Uterus (tissue), 4 donors: Measurements from ENCODE around the gene DMXL1. TPM values are rescaled to one million over a fixed set of nuclear protein-coding genes. Genes with fewer than 3 reads are reported as not detected.

Source experiments
- DNase-seq, 2 donors: peaks; one replicate each; pipeline ENCODE4 v3.0.0-alpha.2; 2019 to 2020
- H3K27ac ChIP-seq, 2 donors: fragments of 200-600 bp; sonication (generic); 1 replicate in 1 of 2; 2 replicates in 1 of 2; pipeline ENCODE4 v1.5.1; 2016 to 2018
- H3K27me3 ChIP-seq, 2 donors: fragments of 200-600 bp; sonication (generic); one replicate each; pipeline ENCODE4 v1.5.1; 2018 to 2019; ENCODE audit warnings: control low read depth in 1 of 2
- H3K36me3 ChIP-seq, 2 donors: fragments of 200-600 bp; sonication (generic); one replicate each; pipeline ENCODE4 v1.5.1; 2019; ENCODE audit warnings: control low read depth in 1 of 2
- H3K4me1 ChIP-seq, 2 donors: fragments of 200-600 bp; sonication (generic); one replicate each; pipeline ENCODE4 v1.5.1; 2018 to 2019; ENCODE audit warnings: control low read depth in 1 of 2
- H3K4me3 ChIP-seq, 2 donors: fragments of 200-600 bp; sonication (generic); 1 replicate in 1 of 2; 2 replicates in 1 of 2; pipeline ENCODE4 v1.5.1; 2018 to 2019; ENCODE audit warnings: mild to moderate bottlenecking in 1 of 2
- H3K9me3 ChIP-seq, 2 donors: fragments of 200-600 bp; sonication (generic); one replicate each; pipeline ENCODE4 v1.5.1; 2019; ENCODE audit warnings: control low read depth in 1 of 2
- CTCF ChIP-seq, 4 experiments: fragments of 200-600 bp in 2 of 4; fragments of 450-650 bp in 2 of 4; sonication (generic) in 2 of 4; IDR thresholded peaks; one replicate each; pipeline ENCODE4 v1.5.1; 2016 to 2019; ENCODE audit warnings: antibody characterized with exemption in 4 of 4, mild to moderate bottlenecking in 2 of 4, moderate library complexity in 1 of 4
- POLR2A ChIP-seq, 2 donors: fragments of 450-650 bp; IDR thresholded peaks; one replicate each; pipeline ENCODE4 v1.6.1; 2016; ENCODE audit warnings: antibody characterized with exemption in 2 of 2, mild to moderate bottlenecking in 1 of 2, moderate library complexity in 1 of 2
- intact Hi-C: fragments of 100-400 bp; cut with DNase I; formaldehyde crosslinking; loops from one replicate; pipeline ENCODE4 v1.15.1; 2023; ENCODE audit warnings: low total_unique reads
- total RNA-seq, 4 donors: library from RNA; depleted of rRNA in 3 of 4; stranded (reverse); fragments of >200 nt in 3 of 4; gene quantifications; one replicate each; pipeline versions ENCODE4 v1.1.0 to v1.2.4, GENCODE V29; 2014 to 2023
- donor health status: DM: yes; HTN: yes; CAD: no.

Gene DMXL1
- total RNA-seq, 4 donors from 2014 or later: 24.4 to 119 (median 56.1) TPM

DNA sequence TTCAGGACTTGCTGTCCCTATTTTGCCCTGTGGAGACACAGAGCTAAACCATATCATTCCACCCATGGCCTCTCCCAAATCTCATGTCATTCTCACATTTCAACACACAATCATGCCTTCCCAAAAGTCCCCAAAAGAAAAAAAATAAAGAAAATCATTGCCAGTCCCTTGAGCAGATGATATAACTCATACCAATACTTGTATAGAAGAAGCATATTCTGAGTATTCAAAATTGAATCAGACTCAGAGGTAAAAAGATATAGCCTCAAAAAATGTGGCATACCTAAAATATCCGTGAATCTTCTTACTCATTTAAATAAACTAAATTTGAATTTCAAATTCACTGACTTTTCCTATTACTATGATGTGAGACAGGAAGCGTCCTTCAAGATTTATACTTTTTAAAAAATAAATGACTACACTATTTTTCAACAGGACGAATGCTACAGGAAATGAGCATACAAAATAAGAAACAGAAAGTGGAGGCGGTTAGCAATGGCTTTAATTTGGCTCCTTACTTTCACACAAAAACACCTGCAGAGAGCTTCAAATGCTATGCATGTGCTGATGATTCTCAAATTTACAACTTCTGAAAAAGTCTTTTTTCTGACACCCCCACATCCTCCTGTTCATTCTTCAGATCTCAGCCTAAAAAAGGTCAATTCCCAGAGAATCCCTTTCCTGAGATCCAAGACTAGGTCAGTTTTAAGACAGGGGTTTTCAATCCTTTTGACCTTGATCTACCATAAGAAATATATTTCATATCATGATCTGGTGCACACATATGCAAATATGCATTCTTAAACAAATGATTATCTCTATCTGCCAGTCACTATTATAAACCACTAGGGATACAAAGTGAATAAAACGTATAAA is 39.6 kb upstream of the DMXL1 start:
- no peaks in the 10 kb centered on the region for H3K9me3 ChIP-seq
- H3K27me3 ChIP-seq: no peaks in the 10 kb centered on the region
- intact Hi-C loops: no loop called here
- TF ChIP-seq CTCF (IDR thresholded peaks at IDR 0.05): no peak
- no peaks in the 10 kb centered on the region for H3K36me3 ChIP-seq
- no peaks in the 10 kb centered on the region for H3K4me1 ChIP-seq
- no peak for DNase-seq
- H3K4me3 ChIP-seq: no peak overlapping the region
- no peak overlapping the region for H3K27ac ChIP-seq

DNA sequence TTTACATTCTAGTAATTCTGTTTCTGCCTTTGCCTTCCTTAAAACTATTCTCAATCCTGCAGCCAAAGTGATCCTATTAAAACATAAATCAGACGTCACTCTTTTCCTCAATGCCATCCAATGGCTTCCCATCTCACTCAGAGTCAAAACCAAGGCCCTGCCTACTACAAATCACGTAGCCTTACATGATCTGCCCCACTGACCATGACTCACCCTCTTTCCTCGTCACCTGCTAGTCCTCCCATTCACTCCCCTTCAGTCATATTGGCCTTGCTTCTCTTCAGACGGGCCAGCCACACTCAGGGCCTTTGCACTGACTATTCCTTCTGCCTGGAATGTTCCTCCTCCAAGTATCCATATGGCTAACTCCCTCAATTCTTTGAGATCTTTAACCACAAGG is 39.0 kb upstream of the DMXL1 start:
- TF ChIP-seq CTCF (IDR thresholded peaks at IDR 0.05): no peak
- TF ChIP-seq POLR2A (IDR thresholded peaks at IDR 0.05): no peak
- H3K36me3 ChIP-seq: no peaks in the 10 kb centered on the region
- intact Hi-C loops: no loop called here
- no peaks in the 10 kb centered on the region for H3K4me1 ChIP-seq
- DNase-seq: no peak
- no peak overlapping the region for H3K4me3 ChIP-seq
- no peaks in the 10 kb centered on the region for H3K27me3 ChIP-seq
- no peak overlapping the region for H3K27ac ChIP-seq
- no peaks in the 10 kb centered on the region for H3K9me3 ChIP-seq

GRCh38 chr5:119032656-119033055 is 38.2 kb upstream of the DMXL1 start:
- TF ChIP-seq POLR2A (IDR thresholded peaks at IDR 0.05) (no peak), CTCF (IDR thresholded peaks at IDR 0.05) (no peak)
- Histone ChIP-seq H3K9me3 (no peaks in the 10 kb centered on the region), H3K27ac (no peak overlapping the region), H3K4me3 (no peak overlapping the region), H3K27me3 (no peaks in the 10 kb centered on the region), H3K36me3 (no peaks in the 10 kb centered on the region), H3K4me1 (no peaks in the 10 kb centered on the region)
- intact Hi-C loops: no loop called here
- DNase-seq: no peak

DNA sequence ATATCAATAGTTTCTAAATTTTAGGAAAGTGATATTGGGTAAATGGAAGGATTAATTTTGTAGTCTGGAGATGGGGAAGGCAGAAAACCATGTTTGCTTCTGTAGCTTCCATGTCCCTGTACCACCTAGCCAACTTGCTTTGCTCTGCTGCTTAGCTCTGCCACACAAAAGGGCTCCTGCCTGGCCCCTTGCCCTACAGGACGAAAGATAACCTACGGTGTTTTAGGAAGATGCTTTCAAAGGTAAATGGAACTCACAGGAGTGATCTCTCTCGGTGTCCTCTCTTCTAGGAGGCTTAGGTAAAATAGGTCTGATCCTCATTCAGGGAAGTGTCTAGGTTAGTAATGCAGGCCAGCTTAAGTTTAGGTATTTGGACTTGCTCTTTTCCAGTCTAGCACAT is 37.8 kb upstream of the DMXL1 start:
- Histone ChIP-seq H3K36me3 (no peaks in the 10 kb centered on the region), H3K27me3 (no peaks in the 10 kb centered on the region), H3K9me3 (no peaks in the 10 kb centered on the region), H3K27ac (no peak overlapping the region), H3K4me1 (no peaks in the 10 kb centered on the region), H3K4me3 (no peak overlapping the region)
- TF ChIP-seq POLR2A (IDR thresholded peaks at IDR 0.05) (no peak), CTCF (IDR thresholded peaks at IDR 0.05) (no peak)
- DNase-seq: no peak
- intact Hi-C loops: no loop called here

DNA sequence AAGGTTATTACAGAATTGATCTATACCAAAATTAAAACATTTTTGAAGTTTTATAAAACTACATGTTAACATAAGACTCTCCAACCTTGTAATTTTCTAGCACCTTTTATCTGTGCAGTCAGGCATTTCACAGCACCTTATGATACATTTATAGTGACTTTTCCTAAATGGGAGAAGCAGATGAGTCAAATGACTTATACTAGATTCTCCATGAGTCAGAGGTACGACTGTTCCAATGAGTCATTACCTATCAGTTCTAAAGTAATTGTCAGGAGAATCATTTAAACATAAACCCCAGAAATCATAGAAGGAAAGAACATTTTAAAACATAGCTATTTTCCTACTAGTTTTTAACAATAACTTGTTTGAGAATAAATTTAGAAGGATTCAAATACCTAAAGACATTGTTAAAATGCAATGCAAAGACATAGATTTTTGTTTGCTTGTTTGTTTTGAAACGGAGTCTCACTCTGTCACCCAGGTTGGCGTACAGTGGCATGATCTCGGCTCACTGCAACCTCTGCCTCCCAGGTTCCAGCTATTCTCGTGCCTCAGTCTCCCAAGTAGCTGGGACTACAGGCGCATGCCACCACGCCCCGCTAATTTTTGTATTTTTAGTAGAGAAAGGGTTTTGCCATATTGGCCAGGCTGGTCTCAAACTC is 34.7 kb upstream of the DMXL1 start:
- Histone ChIP-seq H3K27me3 (no peaks in the 10 kb centered on the region), H3K27ac (no peak overlapping the region), H3K9me3 (no peaks in the 10 kb centered on the region), H3K4me1 (no peaks in the 10 kb centered on the region), H3K36me3 (no peaks in the 10 kb centered on the region), H3K4me3 (no peak overlapping the region)
- TF ChIP-seq CTCF (IDR thresholded peaks at IDR 0.05): no peak
- no peak for TF ChIP-seq POLR2A (IDR thresholded peaks at IDR 0.05)
- intact Hi-C loops: no loop called here
- DNase-seq: no peak
